OCI-LY7 (cell line): ENCODE results near the gene STAMBPL1. TPM values are rescaled to one million over a fixed set of nuclear protein-coding genes. Genes with fewer than 3 reads are reported as not detected.

Experiments used
- BruUV-seq: library from RNA; stranded (reverse); fragments of 400-500 nt; replicated peaks from 2 replicates; lab custom pipeline; 2021; lab: Mats Ljungman, UMichigan
- CTCF ChIA-PET: fragments of 300-600 bp; sonication (Branson Sonifier 250); formaldehyde crosslinking; loops from one replicate; lab custom pipeline; 2022; ENCODE audit warnings: antibody characterized with exemption; ENCODE audit not compliant: unreplicated experiment; lab: Charles Lee
- POLR2A ChIA-PET: fragments of 300-600 bp; sonication (Branson Sonifier 250); formaldehyde crosslinking; loops from one replicate; lab custom pipeline; 2022; ENCODE audit warnings: antibody characterized with exemption; lab: Charles Lee
- DNase-seq: peaks from one replicate; pipeline ENCODE4 v3.0.0-alpha.2; 2015; ENCODE audit warnings: low spot score
- H2AFZ ChIP-seq: fragments of 200-600 bp; sonication (generic), shearing (Covaris generic); 2 replicates; pipeline ENCODE4 v1.6.1; 2014; ENCODE audit warnings: mild to moderate bottlenecking, antibody characterized with exemption, low read length, moderate library complexity
- H3K27ac ChIP-seq: fragments of 200-600 bp; sonication (generic); 2 replicates; pipeline ENCODE4 v1.5.1; 2014; ENCODE audit warnings: mixed run types, low read depth, mild to moderate bottlenecking, moderate library complexity, low read length, inconsistent platforms; ENCODE audit not compliant: poor library complexity, severe bottlenecking
- H3K36me3 ChIP-seq: fragments of 200-600 bp; sonication (generic); 2 replicates; pipeline ENCODE4 v1.6.1; 2014; ENCODE audit warnings: mild to moderate bottlenecking, antibody characterized with exemption, low read length, moderate library complexity, mixed read lengths; ENCODE audit not compliant: insufficient read depth
- H3K4me1 ChIP-seq: fragments of 200-600 bp; sonication (generic); 2 replicates; pipeline ENCODE4 v1.5.1; 2014; ENCODE audit warnings: mild to moderate bottlenecking, low read length; ENCODE audit not compliant: insufficient read depth, poor library complexity, severe bottlenecking
- H3K4me2 ChIP-seq: fragments of 200-600 bp; sonication (generic); 2 replicates; pipeline ENCODE4 v1.6.1; 2014; ENCODE audit warnings: mild to moderate bottlenecking, low read length
- H3K4me3 ChIP-seq: fragments of 200-600 bp; sonication (generic); 2 replicates; pipeline ENCODE4 v1.5.1; 2014; ENCODE audit warnings: mild to moderate bottlenecking, low read depth, low read length; ENCODE audit not compliant: poor library complexity, severe bottlenecking
- H3K79me2 ChIP-seq: fragments of 200-600 bp; sonication (generic); 2 replicates; pipeline ENCODE4 v1.6.1; 2016; ENCODE audit warnings: low read depth, mild to moderate bottlenecking, low read length, moderate library complexity, mixed read lengths; ENCODE audit not compliant: insufficient read depth
- H3K9me2 ChIP-seq: fragments of 200-600 bp; sonication (generic); 2 replicates; pipeline ENCODE4 v1.6.1; 2016; ENCODE audit warnings: mild to moderate bottlenecking, low read length, mixed read lengths; ENCODE audit not compliant: insufficient read depth
- H3K9me3 ChIP-seq: fragments of 200-600 bp; sonication (generic); 2 replicates; pipeline ENCODE4 v1.6.1; 2014; ENCODE audit warnings: mild to moderate bottlenecking, mixed run types, low read length, mixed read lengths
- H4K20me1 ChIP-seq: fragments of 200-600 bp; sonication (generic); 2 replicates; pipeline ENCODE4 v1.6.1; 2014; ENCODE audit warnings: mild to moderate bottlenecking, antibody characterized with exemption, low read length, moderate library complexity, mixed read lengths; ENCODE audit not compliant: insufficient read depth
- EZH2phosphoT487 ChIP-seq: fragments of 200-600 bp; sonication (generic); IDR thresholded peaks from 2 replicates; pipeline ENCODE4 v1.6.1; 2018; ENCODE audit warnings: low read depth, borderline replicate concordance, mild to moderate bottlenecking, mixed run types, antibody characterized with exemption, low read length, moderate library complexity, mixed read lengths
- intact Hi-C: fragments of 100-400 bp; cut with micrococcal nuclease; formaldehyde crosslinking; loops from one replicate; pipeline ENCODE4 v1.10.0; 2022; ENCODE audit not compliant: unreplicated experiment
- total RNA-seq, 2 experiments: library from RNA; depleted of rRNA in 1 of 2; stranded (reverse); fragments of >200 nt in 1 of 2; shearing (Covaris generic) in 1 of 2; gene quantifications; 2 replicates each; pipeline ENCODE4 v1.2.3, GENCODE V29; 2014 to 2022
- TF ChIP-seq, protein P1 (sequence below): fragments of 200-600 bp; sonication (generic); conservative IDR thresholded peaks from 2 replicates; pipeline ENCODE4 v1.5.1; 2014; ENCODE audit warnings: mild to moderate bottlenecking, antibody characterized with exemption, low read length, moderate library complexity, mixed read lengths

The STAMBPL1 gene
- total RNA-seq, 2 experiments from 2014 or later: 44.4 to 47.2 TPM

DNA sequence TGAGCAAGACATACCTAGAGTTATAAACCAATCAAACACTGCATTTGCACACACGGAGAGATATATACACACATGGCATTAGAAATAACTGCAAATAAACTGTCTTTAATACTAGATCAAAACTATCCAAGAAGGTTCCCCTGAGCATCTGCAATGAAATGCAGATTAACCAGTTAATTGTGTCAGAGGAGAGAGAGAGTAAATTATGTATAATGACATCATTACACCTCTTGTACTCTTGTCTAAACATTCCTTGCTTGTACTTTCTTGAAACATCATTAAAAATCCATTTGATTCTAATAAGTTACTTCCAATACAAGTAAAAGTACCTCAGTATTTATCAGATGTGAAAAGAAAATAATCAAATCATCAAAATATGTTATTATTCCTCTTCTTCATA lies 29.3 kb upstream of the STAMBPL1 start:
- H3K36me3 ChIP-seq: no peaks in the 10 kb centered on the region
- no peaks in the 10 kb centered on the region for H3K9me3 ChIP-seq
- TF ChIP-seq EZH2phosphoT487: no peak
- TF ChIP-seq, protein P1, sequence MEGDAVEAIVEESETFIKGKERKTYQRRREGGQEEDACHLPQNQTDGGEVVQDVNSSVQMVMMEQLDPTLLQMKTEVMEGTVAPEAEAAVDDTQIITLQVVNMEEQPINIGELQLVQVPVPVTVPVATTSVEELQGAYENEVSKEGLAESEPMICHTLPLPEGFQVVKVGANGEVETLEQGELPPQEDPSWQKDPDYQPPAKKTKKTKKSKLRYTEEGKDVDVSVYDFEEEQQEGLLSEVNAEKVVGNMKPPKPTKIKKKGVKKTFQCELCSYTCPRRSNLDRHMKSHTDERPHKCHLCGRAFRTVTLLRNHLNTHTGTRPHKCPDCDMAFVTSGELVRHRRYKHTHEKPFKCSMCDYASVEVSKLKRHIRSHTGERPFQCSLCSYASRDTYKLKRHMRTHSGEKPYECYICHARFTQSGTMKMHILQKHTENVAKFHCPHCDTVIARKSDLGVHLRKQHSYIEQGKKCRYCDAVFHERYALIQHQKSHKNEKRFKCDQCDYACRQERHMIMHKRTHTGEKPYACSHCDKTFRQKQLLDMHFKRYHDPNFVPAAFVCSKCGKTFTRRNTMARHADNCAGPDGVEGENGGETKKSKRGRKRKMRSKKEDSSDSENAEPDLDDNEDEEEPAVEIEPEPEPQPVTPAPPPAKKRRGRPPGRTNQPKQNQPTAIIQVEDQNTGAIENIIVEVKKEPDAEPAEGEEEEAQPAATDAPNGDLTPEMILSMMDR: no peak
- DNase-seq: no peak
- no peaks in the 10 kb centered on the region for H3K4me1 ChIP-seq
- no peak overlapping the region for H3K27ac ChIP-seq
- no TSS peak for BruUV-seq
- H3K4me3 ChIP-seq: no peak overlapping the region
- H3K4me2 ChIP-seq: no peak overlapping the region
- ChIA-PET POLR2A (no interaction called here), CTCF (no interaction called here)
- H4K20me1 ChIP-seq: no peaks in the 10 kb centered on the region
- no peaks in the 10 kb centered on the region for H3K79me2 ChIP-seq
- intact Hi-C loops: no loop called here
- H2AFZ ChIP-seq: no peak overlapping the region
- no peaks in the 10 kb centered on the region for H3K9me2 ChIP-seq

DNA sequence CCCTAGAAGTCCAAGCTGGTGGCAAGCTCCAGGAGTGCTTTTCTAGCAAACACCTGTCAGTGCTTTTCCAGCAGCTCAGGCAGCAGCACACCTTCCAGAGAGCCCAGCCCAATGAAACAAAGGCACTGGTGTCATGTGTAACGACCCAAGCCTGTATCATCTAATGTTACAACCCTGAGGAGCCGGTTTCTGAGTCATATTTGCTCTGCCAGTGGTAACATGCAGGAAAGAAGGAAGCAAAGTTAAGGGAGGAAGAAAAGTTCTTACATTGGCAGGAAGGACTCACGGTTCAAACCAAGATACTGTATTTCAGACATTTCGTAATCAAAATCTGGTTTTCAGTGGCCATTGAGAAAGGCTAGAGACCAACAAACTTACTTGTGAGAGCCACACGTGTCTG lies 28.3 kb upstream of the STAMBPL1 start, which contains the start of gene ANKRD22:
Gene ANKRD22, minus strand, starts transcription at position 139 of the 400 bp plus-strand sequence. CDS start 237 bp downstream, outside the sequence.
- intact Hi-C loops: no loop called here
- no peak within 1 kb of the TSS for H3K27ac ChIP-seq
- no peaks in the 10 kb centered on the region for H3K4me1 ChIP-seq
- no peaks in the 10 kb centered on the region for H3K36me3 ChIP-seq
- DNase-seq: no peak
- no peaks in the 10 kb centered on the region for H3K9me3 ChIP-seq
- H4K20me1 ChIP-seq: no peaks in the 10 kb centered on the region
- no TSS peak for BruUV-seq
- H2AFZ ChIP-seq: no peak within 1 kb of the TSS
- H3K9me2 ChIP-seq: no peaks in the 10 kb centered on the region
- H3K4me3 ChIP-seq: no peak within 1 kb of the TSS
- POLR2A ChIA-PET: interaction anchor here (0.6 to 1.1 kb wide), 3 partner anchors 15 to 358 kb away, joined by 3 read pairs; partner anchors contain the start of gene STAMBPL1
- H3K4me2 ChIP-seq: no peak within 1 kb of the TSS
- no peaks in the 10 kb centered on the region for H3K79me2 ChIP-seq
- TF ChIP-seq EZH2phosphoT487: no peak
- TF ChIP-seq, protein P1: no peak
- CTCF ChIA-PET: no interaction called here

DNA sequence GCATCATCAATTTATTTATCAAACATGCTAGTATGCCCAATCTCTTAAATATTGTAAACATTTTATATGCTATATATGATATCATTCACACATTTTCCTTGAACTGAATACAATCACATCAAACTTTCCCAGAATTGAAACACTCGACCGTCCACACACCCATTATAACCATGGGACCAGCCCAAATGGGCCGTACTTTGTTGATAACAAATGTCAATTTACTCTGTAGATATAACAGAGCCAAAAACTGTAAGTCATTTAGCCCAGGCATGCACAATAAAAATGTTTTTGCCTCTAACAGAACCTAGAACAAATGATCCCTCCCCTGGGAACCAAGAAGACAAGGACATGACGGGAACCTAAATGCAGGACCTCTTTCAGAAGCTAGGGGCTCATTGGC lies 27.7 kb upstream of the STAMBPL1 start:
- Histone ChIP-seq H3K36me3 (no peaks in the 10 kb centered on the region), H3K79me2 (no peaks in the 10 kb centered on the region), H4K20me1 (no peaks in the 10 kb centered on the region), H3K27ac (no peak overlapping the region), H3K4me1 (no peaks in the 10 kb centered on the region), H3K9me3 (no peaks in the 10 kb centered on the region), H3K4me2 (no peak overlapping the region), H3K9me2 (no peaks in the 10 kb centered on the region), H3K4me3 (no peak overlapping the region), H2AFZ (no peak overlapping the region)
- POLR2A ChIA-PET: interaction anchor here (1.1 to 1.2 kb wide), 2 partner anchors 18 to 27 kb away, joined by 3 to 5 read pairs; partner anchors contain the start of gene STAMBPL1
- no peak for TF ChIP-seq EZH2phosphoT487
- TF ChIP-seq, protein P1: no peak
- CTCF ChIA-PET: no interaction called here
- BruUV-seq: no TSS peak
- intact Hi-C loops: no loop called here
- no peak for DNase-seq
